HCT116 (cell line): ENCODE data around the gene XYLT1.

Experiments
- CEBPB ChIP-seq: IDR thresholded peaks from 2 replicates; pipeline ENCODE4 v1.6.1; 2012; ENCODE audit warnings: low read depth
- CTCF ChIP-seq, 3 experiments: fragments of 200-600 bp in 1 of 3; sonication (generic) in 1 of 3; IDR thresholded peaks in 2 of 3; conservative IDR thresholded peaks in 1 of 3; 2 replicates each; pipeline ENCODE4 v1.5.1; 2012 to 2017; ENCODE audit warnings: low read depth in 2 of 3, low read length in 2 of 3, antibody characterized with exemption in 1 of 3, borderline replicate concordance in 1 of 3, control low read depth in 1 of 3, mild to moderate bottlenecking in 1 of 3, mixed read lengths in 1 of 3, mixed run types in 1 of 3, moderate library complexity in 1 of 3; ENCODE audit not compliant: insufficient read depth in 1 of 3
- FOSL1 ChIP-seq: IDR thresholded peaks from 2 replicates; pipeline ENCODE4 v1.6.1; 2012; ENCODE audit warnings: low read depth
- POLR2A ChIP-seq: IDR thresholded peaks from 2 replicates; pipeline ENCODE4 v1.7.0; 2011; ENCODE audit warnings: borderline replicate concordance; ENCODE audit not compliant: insufficient read depth, insufficient read length; ENCODE audit errors: extremely low read depth
- ZNF274 ChIP-seq: fragments of 200-500 bp; sonication (Bioruptor generic); IDR thresholded peaks from 2 replicates; pipeline ENCODE4 v1.6.1; 2014; ENCODE audit warnings: mild to moderate bottlenecking, low read depth, low read length, inconsistent platforms

GRCh38 chr16:17133851-17134250, 336.9 kb downstream of the XYLT1 start:
- TF ChIP-seq ZNF274 (no peak), FOSL1 (no peak), CTCF (IDR thresholded peaks at IDR 0.05 in 2 of 3, conservative IDR thresholded peaks at IDR 0.05 in 1 of 3; ENCODE audit: borderline replicate concordance in 1 of 3, insufficient read depth in 1 of 3, low read depth in 2 of 3, low read length in 2 of 3) (no peak), POLR2A (no peak), CEBPB (no peak)
